Measurements from ENCODE around the gene ABHD16B. TPM values are rescaled to one million over a fixed set of nuclear protein-coding genes. Genes with fewer than 3 reads are reported as not detected.

Gene ABHD16B
- not detected for polyA plus RNA-seq (2013, experiment 1 of 2)
- not detected for polyA plus RNA-seq (2013, experiment 2 of 2)

- Histone ChIP-seq H3K56ac (ENCODE audit: low read length) (peak within 1 kb of the TSS; percentile 34), H3K23ac (ENCODE audit: low read length) (no peak within 1 kb of the TSS), H2AK5ac (ENCODE audit: low read length) (no peak within 1 kb of the TSS), H4K5ac (ENCODE audit: low read length) (no peak within 1 kb of the TSS), H2BK5ac (ENCODE audit: low read length) (no peak within 1 kb of the TSS), H2BK120ac (ENCODE audit: low read depth, low read length) (no peak within 1 kb of the TSS), H3K79me1 (ENCODE audit: low read length) (peaks cover 9% of the 10 kb centered on the region), H3K9ac (ENCODE audit: low read length) (no peak within 1 kb of the TSS), H4K8ac (ENCODE audit: low read depth, low read length) (no peak within 1 kb of the TSS), H3K36me3 (ENCODE audit: control insufficient read depth, insufficient read depth, low read length) (no peaks in the 10 kb centered on the region), H3K4me3 (ENCODE audit: low read length) (no peak within 1 kb of the TSS), H3K27me3 (ENCODE audit: insufficient read depth, low read length, poor library complexity) (no peaks in the 10 kb centered on the region), H3K79me2 (ENCODE audit: control insufficient read depth, insufficient read depth, low read length) (peaks cover 11% of the 10 kb centered on the region), H3K4ac (ENCODE audit: low read depth, low read length) (no peak within 1 kb of the TSS), H3K4me2 (ENCODE audit: low read length) (no peak within 1 kb of the TSS), H3K27ac (ENCODE audit: low read depth, low read length) (no peak within 1 kb of the TSS), H3K4me1 (ENCODE audit: control insufficient read depth, low read depth, low read length) (no peaks in the 10 kb centered on the region), H3K18ac (ENCODE audit: low read length) (no peak within 1 kb of the TSS), H2BK15ac (replicated peaks; ENCODE audit: low read depth) (no peak within 1 kb of the TSS)
- no CpG with 5 or more reads among the region's 59 CpGs for WGBS (ENCODE audit: extremely low coverage, insufficient coverage, low lambda C conversion rate)
- no peak for DNase-seq
These were observed at the start of gene ABHD16B for GRCh38 chr20:63861365-63861934. Gene ABHD16B, plus strand, starts transcription at chr20:63861498. Its CDS starts 43 bp downstream, at chr20:63861541.

GRCh38 chr20:63814891-63815614 lies 46.2 kb upstream of the ABHD16B start:
- Histone ChIP-seq H2BK5ac (ENCODE audit: low read length) (no peak overlapping the region), H3K27me3 (ENCODE audit: insufficient read depth, low read length, poor library complexity) (no peaks in the 10 kb centered on the region), H2BK15ac (replicated peaks; ENCODE audit: low read depth) (no peak overlapping the region), H3K4me2 (ENCODE audit: low read length) (no peak overlapping the region), H3K23ac (ENCODE audit: low read length) (no peak overlapping the region), H3K4me1 (ENCODE audit: control insufficient read depth, low read depth, low read length) (no peaks in the 10 kb centered on the region), H2AK5ac (ENCODE audit: low read length) (no peak overlapping the region), H3K79me2 (ENCODE audit: control insufficient read depth, insufficient read depth, low read length) (peaks cover 42% of the 10 kb centered on the region), H3K79me1 (ENCODE audit: low read length) (peaks cover 21% of the 10 kb centered on the region), H3K27ac (ENCODE audit: low read depth, low read length) (no peak overlapping the region), H3K36me3 (ENCODE audit: control insufficient read depth, insufficient read depth, low read length) (no peaks in the 10 kb centered on the region), H3K18ac (ENCODE audit: low read length) (no peak overlapping the region), H3K56ac (ENCODE audit: low read length) (no peak overlapping the region), H2BK120ac (ENCODE audit: low read depth, low read length) (no peak overlapping the region), H4K5ac (ENCODE audit: low read length) (no peak overlapping the region), H3K9ac (ENCODE audit: low read length) (no peak overlapping the region), H3K4ac (ENCODE audit: low read depth, low read length) (no peak overlapping the region), H3K4me3 (ENCODE audit: low read length) (no peak overlapping the region), H4K8ac (ENCODE audit: low read depth, low read length) (no peak overlapping the region)
- no peak for DNase-seq
- no CpG with 5 or more reads among the region's 8 CpGs for WGBS (ENCODE audit: extremely low coverage, insufficient coverage, low lambda C conversion rate)

- Histone ChIP-seq H3K4me2 (ENCODE audit: low read length) (no peak overlapping the region), H3K79me1 (ENCODE audit: low read length) (peaks cover 21% of the 10 kb centered on the region), H3K9ac (ENCODE audit: low read length) (no peak overlapping the region), H3K4ac (ENCODE audit: low read depth, low read length) (no peak overlapping the region), H3K56ac (ENCODE audit: low read length) (no peak overlapping the region), H3K4me3 (ENCODE audit: low read length) (no peak overlapping the region), H2AK5ac (ENCODE audit: low read length) (no peak overlapping the region), H3K27me3 (ENCODE audit: insufficient read depth, low read length, poor library complexity) (no peaks in the 10 kb centered on the region), H2BK15ac (replicated peaks; ENCODE audit: low read depth) (no peak overlapping the region), H3K27ac (ENCODE audit: low read depth, low read length) (no peak overlapping the region), H2BK120ac (ENCODE audit: low read depth, low read length) (no peak overlapping the region), H3K18ac (ENCODE audit: low read length) (no peak overlapping the region), H4K5ac (ENCODE audit: low read length) (no peak overlapping the region), H3K79me2 (ENCODE audit: control insufficient read depth, insufficient read depth, low read length) (peaks cover 38% of the 10 kb centered on the region), H3K23ac (ENCODE audit: low read length) (no peak overlapping the region), H3K4me1 (ENCODE audit: control insufficient read depth, low read depth, low read length) (no peaks in the 10 kb centered on the region), H4K8ac (ENCODE audit: low read depth, low read length) (no peak overlapping the region), H2BK5ac (ENCODE audit: low read length) (no peak overlapping the region), H3K36me3 (ENCODE audit: control insufficient read depth, insufficient read depth, low read length) (no peaks in the 10 kb centered on the region)
- no peak for DNase-seq
- no CpG with 5 or more reads among the region's 14 CpGs for WGBS (ENCODE audit: extremely low coverage, insufficient coverage, low lambda C conversion rate)
These were observed 45.6 kb upstream of the ABHD16B start for GRCh38 chr20:63815615-63816253.

DNA sequence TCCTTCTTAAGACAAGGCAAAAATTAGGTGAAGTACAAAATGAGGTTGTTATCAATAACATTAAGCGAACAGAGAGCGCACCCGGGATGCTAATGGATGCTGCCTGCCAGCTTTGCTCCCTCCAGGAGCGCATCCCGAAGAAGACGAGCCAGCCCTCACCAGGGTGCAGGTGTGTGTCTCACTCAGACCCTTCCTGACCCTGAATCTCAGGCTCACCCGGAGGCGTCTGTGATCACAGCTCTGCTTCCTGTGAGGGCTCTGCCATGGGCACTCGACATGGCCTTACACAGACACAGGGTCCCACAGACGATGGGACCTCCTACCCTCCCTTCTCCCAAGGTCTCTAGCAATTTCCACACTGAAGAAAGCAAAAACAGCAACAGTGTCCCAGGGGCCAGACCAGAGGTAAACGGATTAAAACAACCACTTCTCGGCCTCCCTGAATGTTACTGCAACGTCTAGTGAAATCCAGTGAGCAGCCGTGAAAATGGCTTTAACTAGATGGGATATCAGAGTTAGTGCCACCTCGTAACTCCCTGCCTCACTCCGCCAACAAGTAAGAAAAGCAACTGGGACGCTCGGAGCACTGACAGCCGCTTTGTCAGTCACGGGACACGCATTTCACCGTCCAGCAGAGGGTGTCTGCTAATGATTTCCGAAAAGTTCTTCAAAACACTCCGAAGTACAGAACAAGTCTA lies 41.9 kb upstream of the ABHD16B start:
- H4K5ac ChIP-seq (ENCODE audit: low read length): no peak overlapping the region
- no peaks in the 10 kb centered on the region for H3K27me3 ChIP-seq (ENCODE audit: insufficient read depth, low read length, poor library complexity)
- no peaks in the 10 kb centered on the region for H3K36me3 ChIP-seq (ENCODE audit: control insufficient read depth, insufficient read depth, low read length)
- H3K79me1 ChIP-seq (ENCODE audit: low read length): peaks cover 16% of the 10 kb centered on the region
- no peak overlapping the region for H3K56ac ChIP-seq (ENCODE audit: low read length)
- H2AK5ac ChIP-seq (ENCODE audit: low read length): no peak overlapping the region
- no peak overlapping the region for H2BK15ac ChIP-seq (replicated peaks; ENCODE audit: low read depth)
- no peak overlapping the region for H3K27ac ChIP-seq (ENCODE audit: low read depth, low read length)
- H2BK120ac ChIP-seq (ENCODE audit: low read depth, low read length): no peak overlapping the region
- H3K4me3 ChIP-seq (ENCODE audit: low read length): no peak overlapping the region
- no peak overlapping the region for H3K4me2 ChIP-seq (ENCODE audit: low read length)
- peak overlapping the region; percentile 4 for H3K23ac ChIP-seq (ENCODE audit: low read length)
- H3K9ac ChIP-seq (ENCODE audit: low read length): no peak overlapping the region
- H3K18ac ChIP-seq (ENCODE audit: low read length): no peak overlapping the region
- H3K4me1 ChIP-seq (ENCODE audit: control insufficient read depth, low read depth, low read length): no peaks in the 10 kb centered on the region
- WGBS (ENCODE audit: extremely low coverage, insufficient coverage, low lambda C conversion rate): no CpG with 5 or more reads among the region's 24 CpGs
- peak; percentile 28 for DNase-seq
- no peak overlapping the region for H3K4ac ChIP-seq (ENCODE audit: low read depth, low read length)
- no peak overlapping the region for H2BK5ac ChIP-seq (ENCODE audit: low read length)
- peaks cover 43% of the 10 kb centered on the region for H3K79me2 ChIP-seq (ENCODE audit: control insufficient read depth, insufficient read depth, low read length)
- no peak overlapping the region for H4K8ac ChIP-seq (ENCODE audit: low read depth, low read length)

DNA sequence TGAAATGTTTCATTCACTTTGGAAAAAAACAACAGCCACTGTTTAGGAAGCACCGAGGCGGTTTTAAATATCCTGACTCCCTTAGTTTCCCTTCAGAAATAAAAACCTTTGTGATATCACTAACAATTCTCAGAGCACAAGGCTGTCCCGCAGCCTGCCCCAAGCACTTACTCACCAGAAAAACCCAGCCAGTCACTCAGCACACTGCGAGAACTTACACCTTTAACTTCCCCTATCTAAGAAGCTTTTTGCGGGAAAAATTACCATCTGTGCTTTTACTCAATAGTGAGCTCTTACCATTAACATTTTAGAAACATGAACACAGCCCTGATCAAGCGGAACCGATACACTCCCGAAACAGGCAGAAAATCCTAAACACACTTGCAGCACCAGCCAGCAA lies 39.5 kb upstream of the ABHD16B start:
- no peak overlapping the region for H4K8ac ChIP-seq (ENCODE audit: low read depth, low read length)
- no peak overlapping the region for H2BK5ac ChIP-seq (ENCODE audit: low read length)
- H3K4me2 ChIP-seq (ENCODE audit: low read length): no peak overlapping the region
- no peak overlapping the region for H3K4ac ChIP-seq (ENCODE audit: low read depth, low read length)
- no peak overlapping the region for H2AK5ac ChIP-seq (ENCODE audit: low read length)
- WGBS (ENCODE audit: extremely low coverage, insufficient coverage, low lambda C conversion rate): no CpG with 5 or more reads among the region's 8 CpGs
- no peak overlapping the region for H3K4me3 ChIP-seq (ENCODE audit: low read length)
- H3K79me1 ChIP-seq (ENCODE audit: low read length): peaks cover 10% of the 10 kb centered on the region
- DNase-seq: no peak
- H3K27ac ChIP-seq (ENCODE audit: low read depth, low read length): no peak overlapping the region
- H2BK120ac ChIP-seq (ENCODE audit: low read depth, low read length): no peak overlapping the region
- H3K18ac ChIP-seq (ENCODE audit: low read length): no peak overlapping the region
- no peak overlapping the region for H3K9ac ChIP-seq (ENCODE audit: low read length)
- no peaks in the 10 kb centered on the region for H3K27me3 ChIP-seq (ENCODE audit: insufficient read depth, low read length, poor library complexity)
- peaks cover 41% of the 10 kb centered on the region for H3K79me2 ChIP-seq (ENCODE audit: control insufficient read depth, insufficient read depth, low read length)
- no peak overlapping the region for H4K5ac ChIP-seq (ENCODE audit: low read length)
- no peaks in the 10 kb centered on the region for H3K36me3 ChIP-seq (ENCODE audit: control insufficient read depth, insufficient read depth, low read length)
- no peak overlapping the region for H2BK15ac ChIP-seq (replicated peaks; ENCODE audit: low read depth)
- H3K4me1 ChIP-seq (ENCODE audit: control insufficient read depth, low read depth, low read length): no peaks in the 10 kb centered on the region
- H3K56ac ChIP-seq (ENCODE audit: low read length): peak overlapping the region; percentile 25
- H3K23ac ChIP-seq (ENCODE audit: low read length): no peak overlapping the region

Data from mesendoderm (in vitro differentiated cells).